A673 (cell line): ENCODE data around the gene ATG7. TPM values are rescaled to one million over a fixed set of nuclear protein-coding genes. Genes with fewer than 3 reads are reported as not detected.

Experiments
- BruUV-seq: library from RNA; stranded (reverse); fragments of 400-500 nt; replicated peaks from 2 replicates; lab custom pipeline; 2021; lab: Mats Ljungman, UMichigan
- CTCF ChIA-PET: fragments of 300-600 bp; sonication (Branson Sonifier 250); formaldehyde crosslinking; loops from one replicate; lab custom pipeline; 2022; ENCODE audit warnings: antibody characterized with exemption; lab: Charles Lee
- POLR2A ChIA-PET: fragments of 300-600 bp; sonication (Branson Sonifier 250); formaldehyde crosslinking; loops from one replicate; lab custom pipeline; 2022; ENCODE audit warnings: antibody characterized with exemption; ENCODE audit not compliant: low non-redundant PET; lab: Charles Lee
- DNase-seq: peaks from one replicate; pipeline ENCODE4 v3.0.0-alpha.2; 2015; ENCODE audit warnings: low spot score
- H3K27ac ChIP-seq: fragments of 200-600 bp; sonication (generic); 2 replicates; pipeline ENCODE4 v1.5.1; 2016; ENCODE audit warnings: mixed run types, low read depth, mild to moderate bottlenecking, mixed read lengths, antibody characterized with exemption, low read length; ENCODE audit not compliant: poor library complexity, severe bottlenecking
- H3K27me3 ChIP-seq: fragments of 200-600 bp; sonication (generic); replicated peaks from 2 replicates; pipeline ENCODE4 v1.6.1; 2017; ENCODE audit warnings: mixed run types, low read depth, mild to moderate bottlenecking, mixed read lengths, antibody characterized with exemption, low read length; ENCODE audit not compliant: insufficient read depth, poor library complexity
- H3K36me3 ChIP-seq: fragments of 200-600 bp; sonication (generic); 2 replicates; pipeline ENCODE4 v1.6.1; 2016; ENCODE audit warnings: mixed run types, mild to moderate bottlenecking, mixed read lengths, antibody characterized with exemption, low read length; ENCODE audit not compliant: insufficient read depth, poor library complexity, severe bottlenecking
- H3K4me1 ChIP-seq: fragments of 200-600 bp; sonication (generic); 2 replicates; pipeline ENCODE4 v1.6.1; 2017; ENCODE audit warnings: mixed run types, mild to moderate bottlenecking, mixed read lengths, antibody characterized with exemption, low read length; ENCODE audit not compliant: insufficient read depth, poor library complexity, severe bottlenecking
- H3K4me3 ChIP-seq: fragments of 200-600 bp; sonication (generic); 2 replicates; pipeline ENCODE4 v1.5.1; 2016; ENCODE audit warnings: low read depth, mixed run types, mild to moderate bottlenecking, mixed read lengths, low read length; ENCODE audit not compliant: poor library complexity, severe bottlenecking
- H3K9me3 ChIP-seq: fragments of 200-600 bp; sonication (generic); 2 replicates; pipeline ENCODE4 v1.6.1; 2016; ENCODE audit warnings: mixed run types, low read depth, mild to moderate bottlenecking, mixed read lengths, antibody characterized with exemption, low read length; ENCODE audit not compliant: poor library complexity, severe bottlenecking
- CTCF ChIP-seq: fragments of 300-800, 200-600 bp; sonication (generic); conservative IDR thresholded peaks from 2 replicates; pipeline ENCODE4 v1.5.1; 2017; ENCODE audit warnings: low read depth, mild to moderate bottlenecking, antibody characterized with exemption, low read length, moderate library complexity, mixed read lengths
- EZH2 ChIP-seq: fragments of 200-600 bp; sonication (generic); IDR thresholded peaks from 2 replicates; pipeline ENCODE4 v1.6.1; 2017; ENCODE audit warnings: borderline replicate concordance, low read depth, mild to moderate bottlenecking, mixed read lengths, antibody characterized with exemption, low read length; ENCODE audit not compliant: poor library complexity, severe bottlenecking
- intact Hi-C: fragments of 100-400 bp; cut with micrococcal nuclease; formaldehyde crosslinking; loops from one replicate; pipeline ENCODE4 v1.10.0; 2022; ENCODE audit not compliant: unreplicated experiment
- total RNA-seq: library from RNA; stranded (reverse); gene quantifications from 2 replicates; pipeline ENCODE4 v1.2.3, GENCODE V29; 2021

ATG7 gene
- total RNA-seq, 1 experiment from 2014 or later: 30.9 TPM

- POLR2A ChIA-PET: no interaction called here
- Histone ChIP-seq H3K4me3 (no peak overlapping the region), H3K27me3 (no peaks in the 10 kb centered on the region), H3K4me1 (peaks cover 11% of the 10 kb centered on the region), H3K36me3 (no peaks in the 10 kb centered on the region), H3K9me3 (no peaks in the 10 kb centered on the region), H3K27ac (no peak overlapping the region)
- intact Hi-C loops: no loop called here
- CTCF ChIA-PET: no interaction called here
- no TSS peak for BruUV-seq
- TF ChIP-seq EZH2: no peak
- no peak for TF ChIP-seq CTCF
- DNase-seq: no peak
These were observed 278.8 kb downstream of the ATG7 start for GRCh38 chr3:11551036-11551435.

- BruUV-seq: no TSS peak
- no peak for DNase-seq
- ChIA-PET CTCF (no interaction called here), POLR2A (no interaction called here)
- Histone ChIP-seq H3K36me3 (no peaks in the 10 kb centered on the region), H3K27me3 (no peaks in the 10 kb centered on the region), H3K4me3 (no peak overlapping the region), H3K27ac (no peak overlapping the region), H3K4me1 (peaks cover 11% of the 10 kb centered on the region), H3K9me3 (no peaks in the 10 kb centered on the region)
- TF ChIP-seq EZH2 (no peak), CTCF (no peak)
- intact Hi-C loops: no loop called here
These were observed 280.4 kb downstream of the ATG7 start for GRCh38 chr3:11552289-11553264.

- TF ChIP-seq EZH2: no peak
- TF ChIP-seq CTCF: no peak
- intact Hi-C loops: no loop called here
- Histone ChIP-seq H3K4me3 (no peak overlapping the region), H3K9me3 (no peaks in the 10 kb centered on the region), H3K4me1 (peaks cover 8% of the 10 kb centered on the region), H3K27me3 (no peaks in the 10 kb centered on the region), H3K27ac (no peak overlapping the region), H3K36me3 (peaks cover 6% of the 10 kb centered on the region)
- no TSS peak for BruUV-seq
- ChIA-PET POLR2A (no interaction called here), CTCF (no interaction called here)
- DNase-seq: no peak
These were observed 281.4 kb downstream of the ATG7 start for GRCh38 chr3:11553436-11554235.
